GM19328 (cell line): ENCODE results near the gene GSE1.

Experiments
- ATAC-seq: cut with Tn5 transposase; IDR thresholded peaks from one replicate; pipeline ENCODE4 v1.9.1; 2021; ENCODE audit warnings: mild to moderate bottlenecking, moderate library complexity; ENCODE audit not compliant: unreplicated experiment

Gene GSE1

DNA sequence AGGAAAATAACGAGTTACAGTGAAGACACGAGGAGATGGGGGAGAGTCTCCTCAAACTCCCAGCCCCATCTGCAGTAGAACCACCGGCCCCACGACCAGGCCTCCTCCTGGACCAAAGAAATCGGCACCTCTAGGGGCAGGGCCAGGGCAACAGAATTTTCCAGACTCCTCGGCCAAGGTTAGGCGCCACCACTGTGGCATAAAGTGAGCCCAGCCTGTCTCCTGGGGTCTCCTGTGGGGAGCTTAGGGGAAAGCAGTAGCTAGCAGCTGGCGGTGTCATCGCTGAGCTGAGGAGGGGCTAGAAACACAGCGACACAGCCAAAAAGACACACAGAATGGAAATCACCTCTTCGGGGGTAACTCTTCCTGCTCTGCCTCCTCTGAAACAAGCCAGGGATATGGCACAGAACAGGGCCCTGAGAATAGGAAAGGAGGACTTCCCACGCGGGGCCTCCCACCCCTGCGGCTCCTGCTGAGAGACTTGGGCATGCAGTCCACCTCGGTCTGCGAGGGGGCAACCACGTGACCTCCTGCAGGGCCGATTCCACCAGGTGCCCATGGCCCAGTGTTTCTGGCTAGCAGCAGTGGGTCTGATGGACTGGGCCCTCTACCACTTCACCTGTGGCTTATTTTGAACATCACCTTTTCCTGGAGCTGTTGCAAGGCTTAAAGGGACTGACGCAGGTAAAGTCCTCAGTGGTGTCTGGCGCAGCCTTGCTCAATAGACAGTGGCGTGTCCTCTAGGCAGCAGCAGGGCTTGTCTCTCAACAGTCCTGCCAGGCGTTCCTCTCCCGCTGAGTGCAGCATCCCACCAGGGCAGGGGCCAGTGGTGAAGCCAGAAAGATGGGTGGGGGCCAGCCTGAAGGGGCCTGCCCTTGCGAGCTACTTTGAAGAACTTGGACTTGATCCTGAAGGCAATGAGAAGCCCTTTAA, 82.3 kb downstream of the GSE1 start:
- ATAC-seq, result no peak

GRCh38 chr16:85696781-85697180, 83.7 kb downstream of the GSE1 start:
- no peak for ATAC-seq

- ATAC-seq, result no peak
Observed at GRCh38 chr16:85697431-85697830, 84.3 kb downstream of the GSE1 start.

DNA sequence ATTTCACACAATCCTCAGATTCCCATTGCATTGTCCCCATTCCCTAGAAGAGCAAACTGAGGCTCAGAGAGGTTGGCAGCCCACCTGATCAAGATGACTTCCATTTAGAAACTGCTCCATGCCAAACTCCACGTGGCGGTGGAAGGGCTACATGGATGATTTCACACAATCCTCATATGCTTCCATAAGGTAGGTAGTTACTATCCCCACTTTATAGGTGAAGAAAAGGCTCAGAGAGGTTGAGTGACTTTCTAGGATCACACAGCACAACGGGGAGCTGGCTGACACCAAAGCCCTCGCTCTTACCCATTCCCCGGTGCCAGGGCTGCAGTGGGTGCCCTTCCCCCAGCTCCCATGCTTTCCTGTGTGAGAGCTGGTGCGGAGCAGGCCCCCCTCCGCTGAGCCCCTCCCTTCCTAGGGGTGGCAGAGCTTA, 85.4 kb downstream of the GSE1 start:
- no peak for ATAC-seq

- ATAC-seq, result no peak
Observed at GRCh38 chr16:85698935-85699558, 85.9 kb downstream of the GSE1 start.

DNA sequence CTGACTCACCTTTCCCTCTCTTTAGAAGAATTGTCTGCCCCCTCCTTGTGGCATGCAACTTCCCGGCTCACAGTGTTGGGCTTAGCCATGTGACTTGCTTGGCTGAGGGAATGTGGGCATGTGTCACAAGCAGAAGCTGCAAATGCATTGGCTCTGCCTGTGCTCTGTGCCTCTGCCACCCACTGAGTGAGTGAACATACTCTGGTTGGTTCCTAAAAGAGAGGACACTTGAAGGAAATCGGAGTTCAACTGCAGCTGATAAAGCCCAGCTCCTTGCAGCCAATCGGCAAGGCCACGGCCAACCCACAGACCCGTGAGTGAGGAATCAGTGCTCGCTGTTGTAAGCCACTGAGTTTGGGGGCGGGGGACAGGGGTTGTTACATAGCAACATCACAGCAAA, 86.5 kb downstream of the GSE1 start:
- no peak for ATAC-seq

- ATAC-seq, result no peak
Observed at GRCh38 chr16:85704011-85704410, 90.9 kb downstream of the GSE1 start.

DNA sequence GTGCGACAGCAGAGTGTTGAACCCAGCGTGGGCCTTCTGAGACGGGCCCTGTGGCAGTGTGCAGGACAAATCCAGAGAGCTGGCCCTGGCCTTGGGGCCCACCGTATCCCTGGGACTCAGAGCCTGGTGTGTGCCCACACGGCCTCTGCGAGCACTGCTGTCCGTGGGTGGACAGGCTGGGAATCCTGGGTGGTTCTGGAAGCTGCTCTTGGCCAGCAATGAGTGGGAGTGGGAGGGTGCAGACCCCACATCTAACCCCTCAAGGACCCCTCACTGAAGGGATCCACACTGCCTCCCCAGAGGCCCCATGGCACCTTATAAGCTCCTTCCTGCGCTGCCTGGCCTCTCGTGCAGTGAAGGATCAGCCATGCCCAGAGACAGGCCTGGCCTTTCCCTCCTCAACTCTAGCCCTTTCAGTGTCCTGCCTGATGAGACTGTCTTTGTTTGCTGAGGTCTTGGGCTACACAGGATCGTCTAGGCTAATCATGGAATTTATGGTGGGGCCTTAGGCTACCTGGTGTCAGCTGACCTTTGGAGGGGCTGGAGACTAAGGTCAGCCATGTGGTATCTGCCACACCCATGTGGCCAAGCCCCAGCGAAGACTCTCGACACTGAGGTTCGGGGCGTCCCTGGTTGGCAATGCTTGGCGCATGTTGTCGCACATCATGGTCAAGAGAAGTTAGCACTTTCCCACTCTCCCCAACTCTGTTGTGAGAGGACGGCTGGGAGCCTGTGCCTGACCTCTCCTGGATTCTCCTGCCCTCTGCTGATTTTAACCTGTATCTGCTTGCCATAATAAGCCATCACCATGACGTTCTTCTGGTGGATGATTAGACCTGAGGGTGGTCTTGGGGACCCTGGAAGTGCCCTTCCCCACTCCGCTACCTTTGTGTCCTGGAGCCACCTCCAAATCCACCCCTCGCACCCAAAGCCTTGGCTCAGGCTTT, 92.1 kb downstream of the GSE1 start:
- no peak for ATAC-seq

DNA sequence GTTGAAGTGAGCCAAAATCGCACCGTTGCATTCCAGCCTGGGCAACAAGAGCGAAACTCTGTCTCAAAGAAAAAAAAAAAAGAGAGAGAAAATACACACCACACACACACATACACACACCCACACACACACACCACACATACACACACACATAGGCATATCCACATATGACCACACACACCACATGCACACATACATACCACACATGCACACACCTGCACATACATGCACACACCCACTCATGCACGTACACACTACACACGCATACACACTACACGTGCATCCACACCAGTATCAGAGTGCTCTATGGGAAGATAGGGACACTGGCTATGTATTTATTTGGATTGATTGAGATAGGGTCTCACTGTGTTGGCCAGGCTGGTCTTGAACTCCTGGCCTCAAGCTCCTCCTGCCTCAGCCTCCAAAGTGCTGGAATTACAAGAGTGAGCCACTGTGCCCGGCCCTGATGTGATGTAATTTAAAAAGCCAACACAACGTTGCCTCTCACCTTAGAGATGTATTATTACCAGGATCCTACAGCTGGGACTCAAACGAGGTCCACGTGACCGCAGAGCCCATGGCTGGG, 93.4 kb downstream of the GSE1 start:
- ATAC-seq, result no peak

GRCh38 chr16:85707528-85708095, 94.5 kb downstream of the GSE1 start:
- no peak for ATAC-seq

GRCh38 chr16:85708338-85708737, 95.2 kb downstream of the GSE1 start:
- no peak for ATAC-seq

DNA sequence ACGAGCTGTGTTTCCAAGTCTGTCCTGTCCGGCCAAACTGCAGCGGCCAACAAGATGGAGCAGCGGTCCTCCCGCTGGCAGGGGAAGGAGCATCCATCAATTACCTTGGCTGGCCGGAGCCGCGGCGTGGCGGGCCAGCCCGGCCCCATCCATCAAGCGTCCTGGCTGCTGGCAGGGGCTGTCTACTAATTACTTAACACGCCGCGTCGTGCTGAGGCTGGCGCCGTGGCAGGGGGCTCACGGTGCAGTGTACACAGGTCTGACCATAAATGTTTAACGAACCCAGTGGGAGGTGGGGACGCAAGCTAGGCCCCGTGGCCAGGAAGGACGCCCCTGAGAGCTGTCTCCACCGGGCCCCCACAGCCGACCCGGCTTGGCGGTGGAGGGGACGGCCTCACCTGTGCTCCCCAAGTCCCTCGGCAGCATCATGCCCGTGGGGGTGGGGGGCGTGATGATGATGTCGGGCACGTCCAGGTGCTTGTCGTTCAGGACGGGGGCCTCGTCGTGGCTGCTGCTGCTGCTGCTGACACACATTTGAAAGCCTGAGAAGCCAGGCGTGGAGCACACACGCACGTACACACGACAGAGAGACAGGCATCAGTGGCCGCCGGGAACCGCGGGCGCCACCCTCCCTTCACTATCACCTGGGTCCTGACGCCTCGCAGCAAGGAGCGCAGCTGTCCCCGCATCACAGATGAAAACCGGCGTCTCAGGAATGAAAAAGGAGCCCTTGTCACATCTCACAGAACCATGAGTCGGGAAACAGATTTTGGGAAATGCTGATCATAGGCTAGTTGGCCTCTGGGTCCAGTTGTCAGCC, 96.9 kb downstream of the GSE1 start:
- ATAC-seq, result no peak

GRCh38 chr16:85710732-85711131, 97.6 kb downstream of the GSE1 start:
- ATAC-seq, result no peak

GRCh38 chr16:85711982-85712587, 99.0 kb downstream of the GSE1 start:
- no peak for ATAC-seq

DNA sequence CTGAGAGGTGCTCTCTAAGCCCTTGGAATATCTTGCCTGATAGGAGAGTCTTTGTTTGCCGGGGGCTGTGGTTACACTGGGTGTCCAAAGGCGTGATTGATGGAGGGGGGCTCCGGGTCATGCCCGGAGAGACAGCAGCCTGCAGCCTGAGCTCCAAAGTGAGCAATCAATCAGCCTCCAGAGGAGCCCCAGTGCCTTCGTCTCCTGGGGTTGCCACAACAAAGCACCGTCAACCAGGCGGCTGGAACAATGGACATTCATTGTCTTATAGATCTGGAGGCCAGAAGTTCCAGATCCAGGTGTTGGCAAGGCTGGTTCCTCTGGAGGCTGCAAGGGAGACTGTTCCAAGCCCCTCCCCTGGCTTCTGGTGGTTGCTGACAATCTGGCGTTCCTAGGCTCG, 99.7 kb downstream of the GSE1 start:
- ATAC-seq, result no peak

DNA sequence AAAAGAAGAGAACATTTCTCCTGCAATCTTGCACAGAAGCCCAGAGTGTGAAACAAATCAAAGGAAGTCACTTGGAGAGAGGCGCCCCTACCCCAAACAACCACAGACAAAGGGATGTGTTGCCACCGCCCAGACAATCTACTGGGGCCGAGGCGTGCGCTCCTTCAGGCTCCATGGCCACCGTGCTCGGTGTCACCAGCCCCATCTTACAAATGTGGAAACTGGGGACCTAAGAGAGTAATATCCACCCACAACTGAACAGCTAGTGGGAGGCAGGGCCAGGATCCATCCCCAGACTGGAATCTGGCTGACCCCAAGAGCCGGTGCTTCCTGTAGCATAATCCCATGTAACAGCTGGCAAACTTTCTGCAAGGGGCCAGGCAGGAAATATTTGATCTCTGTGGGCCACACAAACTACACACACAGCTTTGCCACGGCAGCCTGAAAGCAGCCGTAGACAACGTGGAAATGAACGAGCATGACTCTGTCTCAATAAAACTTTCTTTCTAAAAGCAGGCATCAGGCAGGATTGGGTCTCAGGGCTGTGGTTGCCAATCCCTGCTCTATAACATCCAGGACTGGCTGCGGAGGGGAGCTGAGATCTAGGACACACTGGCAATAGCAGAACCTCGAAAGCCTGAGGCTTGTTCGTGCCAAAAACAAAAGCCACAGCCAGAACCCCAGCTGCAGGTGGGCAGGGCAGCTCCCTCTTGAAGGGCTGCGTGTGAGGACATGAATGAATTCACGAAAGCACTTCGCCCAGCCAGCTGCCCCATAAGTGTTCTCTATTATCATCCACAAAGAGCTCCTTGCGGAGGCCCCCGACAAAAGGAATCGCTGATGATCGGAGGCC, 102.3 kb downstream of the GSE1 start:
- no peak for ATAC-seq

DNA sequence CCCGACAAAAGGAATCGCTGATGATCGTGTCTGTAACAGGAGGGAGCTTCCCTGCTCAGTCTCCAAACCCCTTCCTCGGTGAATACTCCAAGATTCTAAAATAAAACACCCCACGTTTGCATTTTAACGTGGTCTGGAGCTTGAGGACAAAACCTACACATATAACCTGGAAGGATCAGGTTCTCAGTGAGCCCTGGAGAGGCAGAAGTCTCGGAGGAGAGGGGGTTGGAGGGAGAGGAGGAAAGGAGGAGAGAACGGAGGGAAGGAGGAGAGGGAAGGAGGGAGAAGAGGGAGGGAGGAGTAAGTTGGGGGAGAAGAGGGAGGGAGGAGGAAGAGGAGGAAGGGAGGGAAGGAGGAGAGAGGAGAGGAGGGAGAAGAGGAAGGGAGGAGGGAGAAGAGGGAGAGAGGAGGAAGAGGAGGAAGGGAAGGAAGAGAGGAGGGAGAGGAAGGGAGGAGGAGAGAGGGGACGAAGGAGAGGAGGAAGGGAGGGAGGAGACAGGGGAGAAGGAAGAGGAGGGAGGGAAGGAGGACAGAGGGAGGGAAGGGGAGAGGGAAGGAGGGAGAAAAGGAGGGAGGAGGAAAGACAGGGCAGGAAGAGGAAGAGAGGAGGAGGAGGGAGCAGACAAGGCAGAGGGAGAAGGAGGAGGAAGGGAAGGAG, 103.0 kb downstream of the GSE1 start:
- ATAC-seq, result no peak

DNA sequence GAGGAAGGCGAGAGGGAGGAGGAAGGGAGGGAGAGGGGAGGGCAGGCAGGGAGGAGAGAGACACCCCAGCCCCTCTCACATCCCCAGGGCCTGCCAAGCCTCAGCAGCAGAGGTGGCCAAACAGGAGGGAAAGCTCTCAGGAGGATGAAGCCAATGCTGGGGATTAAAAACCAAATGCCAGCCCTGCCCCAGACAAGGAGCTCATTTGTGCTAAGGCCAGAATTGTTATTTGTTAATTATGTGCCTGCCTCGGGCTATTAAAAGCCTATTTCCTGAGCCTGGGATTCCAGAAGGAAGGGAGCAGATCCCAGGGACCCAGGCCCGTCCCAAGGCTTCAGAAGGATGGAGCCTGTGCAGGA, 103.5 kb downstream of the GSE1 start:
- no peak for ATAC-seq
